HG03575 (cell line): ENCODE measurements around the gene PAPSS1.

Source experiments
- ATAC-seq: cut with Tn5 transposase; IDR thresholded peaks from one replicate; pipeline ENCODE4 v1.9.1; 2021; ENCODE audit not compliant: unreplicated experiment, insufficient number of reproducible peaks, low FRiP score; ENCODE audit errors: extremely low read depth

Gene PAPSS1

GRCh38 chr4:107643021-107643420 is 77.0 kb downstream of the PAPSS1 start:
- no peak for ATAC-seq

- no peak for ATAC-seq
Measured at GRCh38 chr4:107640878-107641277, 79.2 kb downstream of the PAPSS1 start.

- no peak for ATAC-seq
Measured at GRCh38 chr4:107640197-107640596, 79.8 kb downstream of the PAPSS1 start.

- no peak for ATAC-seq
Measured at GRCh38 chr4:107635735-107636134, 84.3 kb downstream of the PAPSS1 start.

- no peak for ATAC-seq
Measured at GRCh38 chr4:107631560-107631959, 88.5 kb downstream of the PAPSS1 start.

- ATAC-seq: no peak
Measured at GRCh38 chr4:107630185-107630705, 89.8 kb downstream of the PAPSS1 start.

- no peak for ATAC-seq
Measured at GRCh38 chr4:107629318-107629717, 90.7 kb downstream of the PAPSS1 start.

- ATAC-seq: no peak
Measured at GRCh38 chr4:107625391-107625902, 94.6 kb downstream of the PAPSS1 start.

GRCh38 chr4:107624024-107624423 is 96.0 kb downstream of the PAPSS1 start:
- no peak for ATAC-seq

GRCh38 chr4:107622006-107622405 is 98.0 kb downstream of the PAPSS1 start:
- ATAC-seq: no peak

- no peak for ATAC-seq
Measured at GRCh38 chr4:107619731-107620130, 100.3 kb downstream of the PAPSS1 start.

GRCh38 chr4:107619066-107619465 is 101.0 kb downstream of the PAPSS1 start:
- no peak for ATAC-seq

GRCh38 chr4:107618656-107619055 is 101.4 kb downstream of the PAPSS1 start:
- no peak for ATAC-seq

GRCh38 chr4:107616838-107617389 is 103.1 kb downstream of the PAPSS1 start:
- no peak for ATAC-seq

- no peak for ATAC-seq
Measured at GRCh38 chr4:107615809-107616208, 104.2 kb downstream of the PAPSS1 start.

- no peak for ATAC-seq
Measured at GRCh38 chr4:107603430-107603829, 116.6 kb downstream of the PAPSS1 start.

GRCh38 chr4:107600983-107601382 is 119.1 kb downstream of the PAPSS1 start:
- ATAC-seq: no peak

GRCh38 chr4:107600436-107600835 is 119.6 kb downstream of the PAPSS1 start:
- ATAC-seq: no peak

- ATAC-seq: no peak
Measured at GRCh38 chr4:107599841-107600240, 120.2 kb downstream of the PAPSS1 start.

GRCh38 chr4:107593230-107593629 is 126.8 kb downstream of the PAPSS1 start:
- ATAC-seq: no peak

GRCh38 chr4:107592519-107592918 is 127.5 kb downstream of the PAPSS1 start:
- ATAC-seq: no peak
